ENCODE measurements around the gene SP110. TPM values are rescaled to one million over a fixed set of nuclear protein-coding genes. Genes with fewer than 3 reads are reported as not detected.

The SP110 gene
- total RNA-seq, 1 experiment from 2014 or later = 5.8 TPM

DNA sequence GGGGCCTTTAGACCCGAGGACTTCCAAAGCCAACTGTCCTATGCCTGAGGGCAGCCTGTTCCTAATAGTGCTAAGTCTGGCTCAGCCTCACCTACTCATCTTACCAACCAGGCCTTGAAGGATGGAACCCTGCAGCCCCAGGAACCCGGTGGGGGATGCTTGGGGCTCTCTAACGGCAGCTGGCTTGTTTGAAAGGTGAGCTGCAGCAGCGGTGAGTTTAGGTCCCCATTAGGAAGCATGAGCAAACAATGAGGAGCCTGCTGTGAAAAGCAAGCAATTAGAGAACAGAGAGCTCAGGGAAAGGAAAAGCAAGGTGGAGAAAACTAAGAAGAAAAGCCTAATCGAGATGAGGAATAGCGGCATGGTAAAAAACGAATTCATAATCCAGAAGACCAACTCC lies 39.9 kb downstream of the SP110 start:
- DNase-seq (ENCODE audit: low read depth) = no peak
- in situ Hi-C loops (cut with HindIII; ENCODE audit: low pct_unique_long_range_greater_than_20kb, low sequenced_read_pairs) = no loop called here

DNA sequence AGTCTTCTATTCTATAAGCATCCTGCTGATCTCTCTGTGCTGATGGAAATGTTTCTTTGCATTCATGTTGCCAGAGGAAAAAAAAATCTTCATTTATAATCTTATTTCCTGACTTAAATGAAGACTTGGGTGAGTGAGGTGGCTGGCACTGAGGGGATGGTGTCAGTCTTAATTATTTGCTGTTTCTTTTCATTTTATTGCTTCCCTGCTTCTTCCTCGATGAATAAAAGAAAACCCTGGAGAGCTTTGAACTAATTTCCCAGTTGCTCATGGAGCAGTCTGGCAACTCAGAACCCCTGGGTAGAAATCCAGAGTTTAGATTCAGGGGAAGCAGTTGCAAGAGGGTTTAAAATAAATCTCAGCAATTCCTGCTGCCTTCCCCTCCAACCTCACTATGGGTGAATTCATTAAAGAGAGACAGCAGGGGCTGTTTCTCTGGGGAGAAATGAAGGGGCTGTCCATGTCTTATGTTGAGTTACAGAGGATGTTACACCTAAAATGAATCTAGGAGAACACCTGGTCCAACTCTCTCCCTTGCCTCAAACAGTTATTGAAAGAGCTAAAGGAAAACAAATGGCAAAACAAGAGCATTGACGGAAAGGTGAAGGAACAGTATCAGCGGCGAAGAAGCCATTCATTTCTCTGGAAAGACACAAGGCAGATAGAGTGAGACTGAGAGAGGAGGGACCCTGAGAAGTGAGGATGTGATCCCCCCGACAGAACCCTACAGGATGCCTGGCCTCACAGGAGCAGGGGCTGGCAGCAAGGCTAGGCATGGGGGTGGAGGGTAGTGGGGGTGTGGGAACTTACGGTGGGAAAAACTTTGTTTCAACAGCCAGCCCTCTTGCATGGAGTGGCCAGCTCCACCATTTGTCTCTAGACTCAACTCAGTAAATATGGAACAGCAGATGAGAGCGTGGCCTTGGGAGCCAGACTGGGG lies 41.0 kb downstream of the SP110 start:
- in situ Hi-C loops (cut with HindIII; ENCODE audit: low pct_unique_long_range_greater_than_20kb, low sequenced_read_pairs) = no loop called here
- DNase-seq (ENCODE audit: low read depth) = no peak

DNA sequence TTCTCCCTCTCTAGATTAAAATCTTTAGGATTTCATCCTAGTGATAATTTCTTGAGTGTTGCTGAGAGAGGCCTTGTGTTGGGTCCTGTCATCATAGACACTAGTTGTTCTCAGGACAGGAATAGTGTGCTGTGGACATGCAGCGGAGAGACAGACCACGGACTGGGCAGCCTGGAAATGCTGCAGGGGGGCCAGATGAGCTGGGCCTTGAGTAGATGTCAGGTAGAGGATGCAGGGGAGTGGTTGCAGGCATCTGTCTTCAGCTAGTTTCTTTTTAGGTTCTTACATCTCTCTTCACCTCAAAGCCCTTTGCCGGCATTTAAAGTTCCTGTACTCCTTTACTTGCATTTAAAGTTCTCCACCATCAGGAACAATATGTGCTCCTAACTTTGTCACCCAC lies 42.8 kb downstream of the SP110 start:
- in situ Hi-C loops (cut with HindIII; ENCODE audit: low pct_unique_long_range_greater_than_20kb, low sequenced_read_pairs) = no loop called here
- DNase-seq (ENCODE audit: low read depth) = no peak

DNA sequence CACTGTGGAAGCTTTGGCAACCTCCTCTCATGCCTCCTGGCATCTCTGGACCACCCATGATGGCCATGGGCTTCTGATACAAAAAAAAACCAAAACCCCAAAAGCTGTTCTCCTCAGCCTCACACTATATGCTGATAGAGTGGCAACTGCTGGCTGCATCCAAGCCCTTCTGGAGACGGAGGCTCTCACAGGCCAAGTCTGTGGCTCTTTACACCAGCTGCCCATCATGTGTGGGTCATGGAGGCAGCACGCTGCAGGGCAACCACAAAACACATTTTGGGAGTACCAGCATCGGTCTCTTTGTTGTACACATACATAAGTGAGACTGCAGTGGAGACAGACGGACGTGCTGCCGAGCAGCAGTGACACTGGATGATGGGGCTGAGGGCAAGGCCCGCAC lies 45.3 kb downstream of the SP110 start:
- no peak for DNase-seq (ENCODE audit: low read depth)
- in situ Hi-C loops (cut with HindIII; ENCODE audit: low pct_unique_long_range_greater_than_20kb, low sequenced_read_pairs) = no loop called here

DNA sequence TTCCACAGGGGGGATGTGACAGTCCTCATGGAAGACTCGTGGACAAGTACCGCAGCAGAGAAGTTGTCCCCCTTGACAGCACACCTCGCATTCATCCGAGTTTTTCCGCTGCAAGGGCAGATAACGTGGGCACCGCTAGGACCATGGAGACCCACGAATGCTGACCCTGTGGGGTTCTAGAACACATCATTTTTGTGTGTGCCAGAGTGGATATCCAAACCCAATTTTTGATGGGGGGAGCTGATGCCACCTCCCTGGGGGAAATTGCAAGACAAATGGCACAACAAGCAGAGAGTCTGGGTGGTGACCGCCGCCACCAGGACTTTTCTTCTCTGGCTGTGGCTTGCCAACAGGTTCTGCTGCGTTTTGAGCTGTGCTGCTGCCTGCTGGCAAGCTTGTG lies 46.9 kb downstream of the SP110 start:
- in situ Hi-C loops (cut with HindIII; ENCODE audit: low pct_unique_long_range_greater_than_20kb, low sequenced_read_pairs) = no loop called here
- no peak for DNase-seq (ENCODE audit: low read depth)

DNA sequence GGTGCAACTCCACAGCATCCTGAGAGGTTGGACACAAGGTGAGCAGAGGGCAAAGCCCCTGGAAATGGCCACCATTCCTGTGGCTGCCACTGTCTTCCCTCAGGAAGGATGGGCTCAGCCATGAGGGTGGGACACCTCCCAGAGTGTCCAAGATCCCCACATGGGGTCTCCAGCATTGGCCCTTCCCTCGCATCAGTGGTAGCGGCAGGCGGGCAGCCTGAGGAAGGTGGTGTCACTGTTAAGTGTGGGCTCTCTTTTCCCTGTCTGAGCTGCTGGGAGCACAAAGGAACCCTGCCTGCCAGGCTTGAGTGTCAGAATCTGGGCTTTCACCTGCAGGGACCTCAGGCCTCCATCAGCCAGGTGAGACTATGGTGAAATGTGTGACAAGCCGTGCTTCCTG lies 47.6 kb downstream of the SP110 start:
- in situ Hi-C loops (cut with HindIII; ENCODE audit: low pct_unique_long_range_greater_than_20kb, low sequenced_read_pairs) = no loop called here
- no peak for DNase-seq (ENCODE audit: low read depth)

DNA sequence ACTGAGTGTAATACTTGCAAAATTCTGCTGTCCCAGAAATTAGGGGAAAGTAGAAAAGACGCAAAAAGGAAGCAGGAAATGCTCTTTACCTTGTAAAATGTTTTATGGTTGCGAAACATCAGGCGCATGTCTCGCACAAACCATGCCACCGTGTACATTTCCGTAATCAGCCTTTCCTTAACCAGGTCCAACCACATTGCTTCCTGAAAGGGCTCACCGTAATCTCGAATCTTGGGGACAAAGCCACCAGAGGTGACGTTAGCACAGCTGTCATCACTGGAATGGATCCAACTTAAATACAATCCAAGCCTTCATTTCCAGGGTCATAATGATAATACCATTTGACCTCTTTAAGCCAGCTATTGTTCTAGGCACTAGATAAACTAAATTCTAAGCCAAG lies 49.3 kb downstream of the SP110 start:
- no peak for DNase-seq (ENCODE audit: low read depth)
- in situ Hi-C loops (cut with HindIII; ENCODE audit: low pct_unique_long_range_greater_than_20kb, low sequenced_read_pairs) = no loop called here

DNA sequence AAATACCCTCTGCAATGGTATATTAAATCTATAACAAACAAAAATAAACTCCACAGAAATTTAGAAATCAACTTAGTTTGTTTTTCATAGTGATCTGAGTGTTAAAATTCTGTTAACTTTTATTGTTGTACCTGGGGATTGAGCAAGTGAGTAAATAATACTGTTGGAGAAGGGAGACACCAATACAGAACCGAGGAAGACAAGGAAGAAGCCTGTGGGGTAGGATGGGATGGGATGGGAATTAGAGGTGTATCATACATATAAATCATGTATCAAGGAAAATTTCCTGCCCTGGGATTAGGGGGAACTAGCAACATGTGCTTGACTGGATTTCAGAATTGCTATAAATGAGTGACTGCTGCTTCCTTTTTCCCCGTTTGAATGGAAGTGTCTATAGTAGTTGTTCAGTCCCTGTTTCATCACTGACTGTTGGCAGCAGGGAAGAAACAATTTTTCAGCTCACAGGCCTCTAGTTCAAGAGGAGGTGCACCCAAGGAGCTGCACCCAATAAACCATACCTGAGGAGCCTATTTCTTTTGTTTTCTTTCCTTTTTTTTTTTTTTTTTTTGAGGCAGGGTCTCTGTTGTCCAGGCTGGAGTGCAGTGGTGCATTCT lies 53.1 kb downstream of the SP110 start:
- DNase-seq (ENCODE audit: low read depth) = no peak
- in situ Hi-C loops (cut with HindIII; ENCODE audit: low pct_unique_long_range_greater_than_20kb, low sequenced_read_pairs) = no loop called here

DNA sequence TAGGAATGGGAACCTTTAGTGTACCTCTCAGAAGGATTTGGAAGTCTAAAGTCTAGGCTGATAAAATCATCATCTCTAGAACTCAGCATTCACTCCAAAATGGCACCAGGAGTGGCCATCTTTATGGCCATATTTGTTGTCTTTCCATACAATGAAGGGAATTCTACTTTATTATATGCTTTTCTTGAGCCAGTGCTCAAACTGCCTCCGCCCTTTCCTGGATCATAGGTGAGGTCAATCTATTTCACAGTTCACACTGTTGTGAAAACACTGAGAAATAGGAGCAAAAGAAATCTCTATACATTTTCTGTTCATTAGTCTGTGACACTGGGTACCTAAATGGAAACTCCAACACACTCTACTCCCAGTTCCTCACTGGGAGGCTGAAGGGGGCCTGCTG lies 55.6 kb downstream of the SP110 start:
- no peak for DNase-seq (ENCODE audit: low read depth)
- in situ Hi-C loops (cut with HindIII; ENCODE audit: low pct_unique_long_range_greater_than_20kb, low sequenced_read_pairs) = no loop called here

DNA sequence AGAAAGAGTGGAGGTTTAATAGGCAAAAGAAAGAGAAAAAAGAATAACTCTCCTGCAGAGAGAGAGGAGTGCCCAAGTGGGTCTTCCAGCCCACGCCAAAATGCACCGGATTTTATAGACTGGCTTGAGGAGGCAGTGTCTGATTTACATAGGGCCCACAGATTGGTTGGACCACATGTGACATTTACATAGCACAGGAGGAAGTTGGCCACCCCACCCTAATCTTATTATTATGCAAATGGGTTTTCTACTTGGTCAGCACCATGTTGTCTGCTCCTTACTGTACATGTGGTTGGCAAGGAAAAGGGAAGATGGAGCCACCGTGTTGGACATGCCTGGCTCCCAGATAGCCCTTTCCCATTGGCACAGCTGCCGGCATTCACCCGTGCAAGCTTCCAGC lies 56.8 kb downstream of the SP110 start:
- peak; percentile 10 for DNase-seq (ENCODE audit: low read depth)
- in situ Hi-C loops (cut with HindIII; ENCODE audit: low pct_unique_long_range_greater_than_20kb, low sequenced_read_pairs) = no loop called here

DNA sequence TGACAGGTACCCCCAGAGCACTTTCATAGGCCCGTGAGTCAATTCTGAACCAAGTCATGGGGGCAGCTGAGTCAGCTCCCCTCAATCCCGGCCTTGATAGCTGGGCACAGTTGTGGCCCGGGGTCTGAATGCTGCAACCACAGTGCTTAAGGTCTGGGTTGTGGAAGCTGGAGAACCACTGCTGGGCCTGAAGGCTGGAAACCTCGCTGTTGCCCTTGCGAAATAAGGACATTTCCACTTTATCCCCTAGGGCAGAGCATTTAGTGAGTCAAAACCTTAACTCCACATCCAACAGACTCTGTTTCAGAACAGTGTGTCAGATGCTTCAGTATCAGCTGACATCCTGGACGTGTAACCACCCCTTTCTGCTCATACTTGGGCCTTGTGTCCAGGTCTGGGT lies 58.6 kb downstream of the SP110 start:
- DNase-seq (ENCODE audit: low read depth) = no peak
- in situ Hi-C loops (cut with HindIII; ENCODE audit: low pct_unique_long_range_greater_than_20kb, low sequenced_read_pairs) = no loop called here

DNA sequence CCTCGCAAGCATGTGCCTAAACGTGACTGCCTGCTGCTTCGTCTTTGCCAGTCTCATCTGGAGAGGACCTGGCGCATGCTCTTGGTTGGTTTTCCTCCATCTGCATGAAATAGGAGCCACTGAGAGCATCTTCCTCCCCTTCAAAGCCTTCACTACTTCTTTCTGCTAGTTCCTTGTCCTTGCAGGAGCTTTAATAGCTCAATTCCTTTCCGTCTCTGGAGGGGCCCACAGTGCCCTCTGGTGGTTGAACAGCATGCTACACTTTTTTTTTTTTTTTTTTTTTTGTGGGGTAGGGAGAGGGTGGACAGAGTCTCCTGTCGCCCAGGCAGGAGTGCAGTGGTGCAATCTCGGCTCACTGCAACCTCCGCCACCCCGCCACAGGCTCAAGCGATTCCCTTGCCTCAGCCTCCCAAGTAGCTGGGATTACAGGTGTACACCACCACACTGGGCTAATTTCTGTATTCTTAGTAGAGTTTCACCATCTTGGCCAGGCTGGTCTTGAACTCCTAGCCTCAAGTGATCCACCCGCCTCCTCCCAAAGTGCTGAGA lies 59.6 kb downstream of the SP110 start:
- in situ Hi-C loops (cut with HindIII; ENCODE audit: low pct_unique_long_range_greater_than_20kb, low sequenced_read_pairs) = no loop called here

DNA sequence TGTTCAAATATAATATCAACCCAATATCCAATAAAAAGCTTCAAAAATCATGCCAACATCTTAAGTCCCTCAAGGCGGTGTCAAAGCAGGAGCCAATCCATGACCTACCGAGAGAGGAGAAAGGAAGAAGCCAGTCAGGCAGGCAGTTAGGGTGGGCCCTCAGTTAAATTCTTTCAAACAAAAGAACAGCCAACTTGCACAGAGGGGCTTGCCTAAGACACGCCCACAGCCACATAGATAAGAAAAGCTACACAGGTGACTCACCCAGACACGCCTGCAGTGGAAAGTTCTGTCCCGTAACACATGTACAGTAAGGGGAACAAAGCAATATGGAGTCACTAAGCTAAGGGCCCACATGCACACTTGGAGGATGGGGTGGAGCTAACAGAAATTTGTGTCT lies 61.3 kb downstream of the SP110 start:
- in situ Hi-C loops (cut with HindIII; ENCODE audit: low pct_unique_long_range_greater_than_20kb, low sequenced_read_pairs) = no loop called here

More for the DNA sequence above, 59.6 kb downstream of the SP110 start:
- peak; percentile 56 for DNase-seq (ENCODE audit: low read depth)

DNA sequence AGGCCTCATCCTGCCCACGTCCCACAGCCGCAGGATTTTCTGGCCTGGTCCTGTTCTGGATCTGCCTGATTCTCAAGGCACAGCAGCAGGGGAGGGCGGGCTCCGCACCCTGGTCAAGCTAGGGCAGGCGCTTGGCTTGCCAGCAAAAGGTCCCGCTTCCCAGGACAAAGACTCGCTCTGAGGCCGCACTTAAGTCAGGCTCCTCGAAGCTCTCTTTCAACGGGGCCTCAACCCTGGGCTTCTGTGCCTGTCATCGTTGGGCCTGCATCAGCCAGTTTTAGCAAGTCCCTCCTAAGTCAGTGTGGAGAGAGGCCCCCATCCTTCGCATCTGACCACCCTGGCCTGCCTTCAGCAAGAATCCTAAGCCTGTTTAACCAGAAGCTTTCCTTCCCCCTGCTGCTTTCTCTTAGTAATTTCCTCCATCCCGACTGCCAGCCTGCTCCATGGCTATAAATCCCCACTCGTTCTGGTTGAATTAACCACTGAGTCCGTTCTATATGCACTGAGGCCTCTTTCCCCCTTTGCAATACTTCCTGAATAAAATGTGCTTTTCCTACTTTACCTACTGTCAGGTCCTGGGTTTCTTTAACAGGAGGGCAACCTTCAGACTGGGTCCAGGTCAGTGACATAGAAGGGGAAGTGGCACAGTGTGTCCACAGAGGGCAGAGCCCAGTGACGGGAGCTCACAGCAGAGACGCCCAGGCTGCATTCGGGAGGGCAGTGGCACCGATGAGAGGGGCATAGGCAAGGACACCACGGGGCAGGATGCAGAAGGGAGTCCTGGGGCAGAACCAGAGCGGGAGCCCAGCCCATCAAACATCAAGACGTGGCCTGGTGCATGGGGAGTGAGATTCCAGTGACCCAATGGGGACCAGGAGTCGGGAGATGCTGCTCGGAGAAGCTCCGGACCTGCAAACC lies 62.7 kb downstream of the SP110 start:
- in situ Hi-C loops (cut with HindIII; ENCODE audit: low pct_unique_long_range_greater_than_20kb, low sequenced_read_pairs) = no loop called here
- no peak for DNase-seq (ENCODE audit: low read depth)

More for the DNA sequence above, 61.3 kb downstream of the SP110 start:
- DNase-seq (ENCODE audit: low read depth) = no peak

DNA sequence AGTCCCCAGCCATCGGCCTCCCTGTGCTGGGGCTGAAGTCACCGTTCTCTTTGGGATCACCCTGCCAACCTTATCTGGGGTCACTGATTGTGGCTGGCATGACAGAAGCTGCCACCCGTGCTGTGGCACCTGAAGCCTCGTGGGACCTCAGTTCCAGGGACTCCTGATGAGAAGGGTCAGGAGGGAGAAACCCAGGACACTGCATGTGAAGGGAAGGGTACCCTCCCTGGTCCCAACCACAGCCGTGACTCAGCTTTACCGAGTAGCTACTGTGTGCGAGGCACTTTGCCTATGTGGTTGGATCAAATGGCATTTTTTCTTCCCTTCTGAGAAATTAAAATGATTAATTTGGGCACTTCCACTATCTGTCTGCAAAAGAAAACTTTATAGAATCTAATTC lies 64.4 kb downstream of the SP110 start:
- in situ Hi-C loops (cut with HindIII; ENCODE audit: low pct_unique_long_range_greater_than_20kb, low sequenced_read_pairs) = no loop called here
- DNase-seq (ENCODE audit: low read depth) = no peak

DNA sequence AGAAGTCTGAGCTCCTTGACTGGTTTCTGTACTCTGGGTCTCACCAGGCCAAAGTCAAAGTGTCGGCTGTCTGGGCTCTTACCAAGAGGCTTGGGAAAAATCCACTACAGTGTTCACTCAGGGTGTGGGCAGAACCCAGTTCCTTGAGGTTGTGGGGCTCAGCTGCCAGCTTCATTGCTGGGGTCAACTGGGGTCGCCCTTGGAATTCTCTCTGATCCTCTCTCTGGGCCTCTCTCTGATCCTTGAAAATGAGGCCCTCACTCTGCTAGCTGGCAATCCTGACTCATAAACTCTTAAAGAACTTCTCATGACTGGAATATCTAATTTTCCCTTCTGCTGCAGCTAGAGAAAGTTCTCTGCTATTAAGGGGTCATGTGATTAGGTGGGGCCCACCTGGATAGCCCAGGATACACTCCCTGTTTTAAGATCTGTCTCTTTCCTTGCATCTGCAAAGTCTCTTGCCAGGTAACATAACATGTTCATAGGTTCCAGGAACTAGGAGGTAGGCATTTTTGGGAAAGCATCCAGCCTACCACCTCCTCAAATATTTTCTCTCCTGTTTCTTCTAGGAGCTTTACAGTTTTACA lies 66.3 kb downstream of the SP110 start:
- in situ Hi-C loops (cut with HindIII; ENCODE audit: low pct_unique_long_range_greater_than_20kb, low sequenced_read_pairs) = no loop called here
- no peak for DNase-seq (ENCODE audit: low read depth)

DNA sequence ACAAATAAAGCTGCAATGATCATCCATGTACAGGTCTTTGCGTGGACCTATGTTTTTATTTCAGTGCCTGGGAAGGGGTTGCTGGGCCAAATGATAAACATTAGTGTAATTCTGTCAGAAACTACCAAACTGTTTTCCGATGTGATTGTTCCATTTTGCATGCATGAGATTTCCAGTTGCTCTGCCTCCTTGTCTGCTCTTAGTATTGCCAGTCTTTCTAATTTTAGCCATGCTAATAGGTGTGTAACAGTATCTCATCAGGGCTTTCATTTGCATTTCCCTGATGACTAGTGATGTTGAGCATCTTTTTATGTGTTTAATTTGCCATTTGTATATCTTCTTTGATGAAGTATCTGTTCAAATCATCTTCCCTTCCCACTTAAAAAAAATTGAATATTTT lies 67.5 kb downstream of the SP110 start:
- no peak for DNase-seq (ENCODE audit: low read depth)
- in situ Hi-C loops (cut with HindIII; ENCODE audit: low pct_unique_long_range_greater_than_20kb, low sequenced_read_pairs) = no loop called here

DNA sequence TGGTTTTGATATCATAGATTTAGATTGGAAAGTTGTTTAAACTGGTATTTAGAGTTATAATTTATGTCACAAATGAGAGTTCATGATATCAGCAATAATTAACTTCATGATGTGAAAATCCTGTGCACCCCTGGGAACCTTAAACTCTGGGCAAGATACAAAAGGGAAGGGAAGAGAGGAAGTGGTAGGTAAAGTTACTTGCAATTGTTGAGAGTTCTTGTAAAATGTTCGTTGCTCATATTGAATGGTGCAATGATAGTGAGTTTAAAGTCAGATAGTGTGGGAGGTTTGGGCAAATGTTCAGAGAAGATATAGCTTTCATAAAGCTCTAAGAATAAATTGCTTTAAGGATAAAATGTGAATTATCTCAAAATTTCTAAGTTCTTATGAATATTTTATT lies 75.4 kb downstream of the SP110 start:
- DNase-seq (ENCODE audit: low read depth) = no peak
- in situ Hi-C loops (cut with HindIII; ENCODE audit: low pct_unique_long_range_greater_than_20kb, low sequenced_read_pairs) = no loop called here
